Glomerular visceral epithelial cell (primary cell): Measurements from ENCODE around the gene FOXL1.
A peak's percentile ranks its signal among the peaks of the same experiment; 100 is the strongest.

Source experiments
- DNase-seq: peaks from one replicate; pipeline ENCODE4 v3.0.0-alpha.2; 2016; ENCODE audit errors: extremely low spot score

The FOXL1 gene

GRCh38 chr16:86604436-86605193 lies 26.3 kb downstream of the FOXL1 start:
- DNase-seq: no peak

GRCh38 chr16:86605950-86606349 lies 27.6 kb downstream of the FOXL1 start:
- no peak for DNase-seq

- DNase-seq: no peak
Observed at GRCh38 chr16:86608301-86608747, 30.0 kb downstream of the FOXL1 start.

GRCh38 chr16:86609115-86609514 lies 30.8 kb downstream of the FOXL1 start:
- DNase-seq: peak; percentile 88

DNA sequence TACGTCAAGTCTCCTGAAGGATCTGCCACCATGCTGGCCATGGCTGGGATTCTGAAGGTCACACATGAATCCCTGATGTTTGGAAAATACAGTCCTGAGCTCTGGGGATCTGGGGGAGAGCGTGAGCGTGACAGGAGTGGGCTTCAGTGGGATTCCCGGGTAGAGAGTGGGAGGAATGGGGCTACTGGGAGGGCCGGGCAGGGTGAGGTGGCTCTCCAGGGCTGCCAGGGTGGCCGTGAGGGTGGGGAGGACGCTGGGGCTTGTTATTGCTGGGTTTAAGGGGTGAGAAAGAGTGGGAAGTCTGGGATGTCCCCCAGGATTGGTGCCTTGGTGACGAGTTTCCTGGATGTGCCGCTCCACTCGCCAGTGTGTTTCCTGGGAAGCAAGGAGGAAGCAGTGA lies 31.3 kb downstream of the FOXL1 start:
- no peak for DNase-seq

- peak; percentile 20 for DNase-seq
Observed at GRCh38 chr16:86610779-86611524, 32.6 kb downstream of the FOXL1 start.

- no peak for DNase-seq
Observed at GRCh38 chr16:86611525-86611855, 33.1 kb downstream of the FOXL1 start.

- DNase-seq: no peak
Observed at GRCh38 chr16:86611941-86612340, 33.6 kb downstream of the FOXL1 start.

DNA sequence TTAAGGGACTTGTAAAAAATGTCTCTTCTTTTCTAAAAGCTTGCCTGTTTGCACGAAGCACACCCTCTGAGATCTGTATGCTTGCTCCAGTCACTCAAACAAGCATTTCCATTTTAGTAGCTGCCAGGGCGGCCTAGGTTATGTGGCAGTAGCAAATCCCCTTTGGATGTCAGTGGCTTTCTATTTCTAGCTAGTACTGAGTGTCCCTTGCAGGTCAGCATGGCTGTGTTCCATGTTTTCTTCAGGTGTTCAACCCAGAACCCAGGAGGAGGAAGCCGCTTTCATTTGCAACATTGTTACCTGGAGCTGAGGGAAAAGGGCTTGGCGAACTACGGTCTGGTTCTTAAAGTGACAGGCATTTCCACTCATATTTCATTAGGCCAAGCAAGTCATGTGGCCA lies 36.4 kb downstream of the FOXL1 start:
- DNase-seq: no peak

DNA sequence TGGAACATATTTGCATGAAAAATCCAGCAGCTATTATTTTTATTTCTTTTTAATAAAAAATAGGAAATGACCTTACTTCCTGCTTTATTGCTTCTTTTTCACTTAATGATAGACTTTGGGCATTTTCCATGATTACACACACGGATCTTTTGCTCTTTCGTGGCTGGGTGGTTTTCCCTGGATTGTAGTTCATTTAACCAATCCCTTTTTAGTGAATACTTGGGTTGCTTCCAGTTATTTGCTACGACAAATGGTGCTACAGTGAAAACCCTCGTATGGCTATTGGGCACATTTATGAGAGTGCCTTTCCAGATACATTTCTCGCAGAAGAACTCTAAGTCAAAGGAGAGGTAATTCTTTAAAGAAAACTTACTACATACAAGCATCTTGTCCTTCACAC lies 38.6 kb downstream of the FOXL1 start:
- DNase-seq: no peak

DNA sequence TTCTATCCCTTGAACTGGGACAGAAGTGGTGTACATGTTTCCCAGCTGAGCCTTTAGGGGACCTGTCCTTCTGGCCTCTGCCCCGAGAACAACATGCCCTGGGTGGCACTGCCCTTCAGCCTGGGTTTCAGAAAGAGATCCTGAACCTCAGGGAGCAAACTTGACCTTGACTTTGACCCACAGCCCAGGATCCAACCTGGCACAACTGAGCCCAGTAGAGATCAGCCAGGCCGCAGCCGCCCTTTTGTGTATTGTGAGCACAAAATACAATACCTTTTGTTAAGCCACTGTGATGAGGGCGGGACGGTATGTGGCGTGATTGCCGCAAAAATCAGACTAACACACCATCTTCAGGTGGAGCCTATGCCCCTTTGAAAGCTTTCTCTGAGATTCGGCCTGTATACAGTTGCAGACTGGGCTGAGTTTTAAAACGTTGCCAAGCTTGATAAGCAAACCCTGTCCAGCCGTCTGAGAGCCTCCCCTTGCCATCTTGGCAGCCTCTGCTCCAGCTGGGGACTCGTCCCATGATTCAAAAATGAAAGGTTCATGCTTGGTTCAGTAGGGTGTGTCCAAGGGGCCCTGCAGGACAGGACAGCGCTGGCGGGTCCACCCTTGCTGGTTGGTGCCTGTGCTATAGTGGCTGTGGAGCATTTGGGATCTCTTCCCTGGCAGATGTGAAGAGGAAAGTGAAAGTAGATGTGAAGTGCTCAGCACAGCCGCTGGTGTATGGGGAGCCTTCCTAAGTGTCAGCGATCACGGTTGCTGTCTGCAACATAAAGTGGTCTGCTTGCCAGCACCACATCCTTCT lies 40.3 kb downstream of the FOXL1 start:
- no peak for DNase-seq

DNA sequence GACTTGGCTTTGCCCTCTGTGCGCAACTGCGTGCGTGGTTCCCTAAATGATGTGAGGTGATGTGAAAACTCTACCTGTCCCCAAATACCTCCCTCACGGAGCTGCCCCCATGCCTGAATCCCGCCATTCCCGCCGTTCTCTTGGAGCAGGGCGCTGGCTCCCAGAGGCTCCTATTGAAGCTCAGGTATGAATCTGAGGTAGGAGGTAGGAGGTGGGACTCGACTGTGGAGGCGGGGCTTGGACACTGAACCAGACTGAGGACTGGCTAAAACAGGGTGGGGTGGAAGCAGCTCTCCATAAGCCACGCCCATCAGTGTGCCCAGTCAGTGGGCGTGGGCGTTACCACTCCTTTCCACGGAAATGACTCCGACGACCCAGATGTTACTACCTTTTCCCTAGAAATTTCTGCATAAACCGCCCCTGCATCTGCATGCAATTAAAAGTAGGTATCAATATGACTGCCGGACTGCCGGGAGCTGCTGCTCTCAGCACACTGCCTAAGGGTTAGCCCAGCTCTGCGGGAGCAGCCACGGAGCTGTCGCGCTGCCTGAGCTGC lies 41.0 kb downstream of the FOXL1 start:
- DNase-seq: no peak

DNA sequence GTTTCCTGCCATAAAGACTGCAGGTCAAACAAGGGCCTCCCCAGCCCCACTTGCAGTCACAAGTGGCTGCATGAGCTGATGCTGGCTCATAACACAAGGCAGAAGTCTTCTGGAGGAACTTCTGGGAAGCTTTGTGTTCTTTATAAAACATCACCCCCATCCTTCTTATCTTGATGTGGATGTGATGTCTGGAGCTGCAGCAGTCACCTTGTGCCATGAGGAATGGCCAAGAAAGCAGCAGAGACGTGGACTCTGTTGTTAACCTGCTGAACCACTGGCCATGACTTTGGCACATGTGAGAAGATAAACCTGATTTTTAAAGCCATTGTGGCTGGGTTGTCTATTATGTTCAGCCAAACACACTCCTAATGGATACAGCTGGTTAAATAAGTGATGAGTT lies 41.8 kb downstream of the FOXL1 start:
- DNase-seq: no peak

GRCh38 chr16:86621966-86622365 lies 43.6 kb downstream of the FOXL1 start:
- DNase-seq: no peak

DNA sequence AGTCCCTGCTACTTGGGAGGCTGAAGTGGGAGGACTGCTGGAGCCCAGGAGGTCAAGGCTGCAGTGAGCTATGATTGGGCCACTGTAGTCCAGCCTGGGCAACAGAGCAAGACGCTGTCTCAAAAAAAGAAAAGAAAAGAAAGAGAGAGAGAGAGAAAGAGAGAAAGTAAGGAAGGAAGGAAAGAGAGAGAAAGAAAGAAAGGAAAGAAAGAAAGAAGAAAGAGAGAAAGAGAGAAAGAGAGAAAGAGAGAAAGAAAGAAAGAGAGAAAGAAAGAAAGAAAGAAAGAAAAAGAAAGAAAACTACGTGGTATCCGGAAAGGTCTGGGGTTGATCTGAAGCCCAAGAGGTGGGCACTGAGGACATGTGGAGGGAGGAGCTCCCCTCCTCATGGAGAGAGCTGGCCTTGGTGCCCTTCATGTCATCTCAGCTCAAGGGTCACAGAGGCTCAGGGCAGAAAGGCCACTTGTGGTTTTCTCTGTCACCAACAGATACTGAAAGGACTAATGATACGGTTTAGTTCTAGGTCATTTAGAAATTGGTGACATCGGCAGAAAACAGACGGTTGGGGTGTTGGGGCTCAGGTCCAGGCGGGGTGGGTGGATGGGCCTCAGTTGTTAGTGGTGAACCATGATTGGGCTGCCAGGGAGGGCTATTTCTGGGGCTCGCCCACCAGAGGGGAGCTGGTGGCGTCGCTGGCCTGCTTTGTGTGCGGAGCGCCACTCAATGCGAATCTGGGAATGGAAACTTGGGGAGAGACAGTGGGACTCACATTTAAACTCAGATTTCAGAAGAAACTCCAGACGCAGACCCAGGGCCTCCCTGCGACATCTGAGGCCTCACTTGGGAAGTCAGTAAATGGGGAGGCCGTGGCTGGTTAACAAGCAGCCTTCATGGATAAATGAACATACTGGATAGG lies 44.6 kb downstream of the FOXL1 start:
- DNase-seq: no peak

DNA sequence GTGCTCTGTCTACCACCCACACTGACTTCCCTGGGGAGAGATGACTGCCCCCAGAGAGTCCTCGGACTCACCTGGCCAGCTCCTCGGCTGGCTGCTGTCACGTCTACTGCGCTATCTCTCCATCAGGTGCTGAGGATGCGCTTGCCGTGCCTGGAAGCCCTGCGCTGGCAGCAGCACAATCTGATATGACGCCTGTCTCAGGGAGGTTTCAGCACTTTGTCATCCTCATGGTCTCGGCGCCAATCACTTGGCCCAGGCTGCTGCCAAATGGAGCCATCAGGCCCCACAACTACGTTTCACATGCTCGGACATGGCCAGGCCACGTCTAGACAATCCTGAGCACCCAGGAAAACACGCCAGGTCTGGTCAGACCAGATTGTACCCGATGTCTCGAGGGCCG lies 46.7 kb downstream of the FOXL1 start:
- no peak for DNase-seq

GRCh38 chr16:86625821-86626220 lies 47.5 kb downstream of the FOXL1 start:
- DNase-seq: no peak

- DNase-seq: no peak
Observed at GRCh38 chr16:86626284-86626683, 47.9 kb downstream of the FOXL1 start.

DNA sequence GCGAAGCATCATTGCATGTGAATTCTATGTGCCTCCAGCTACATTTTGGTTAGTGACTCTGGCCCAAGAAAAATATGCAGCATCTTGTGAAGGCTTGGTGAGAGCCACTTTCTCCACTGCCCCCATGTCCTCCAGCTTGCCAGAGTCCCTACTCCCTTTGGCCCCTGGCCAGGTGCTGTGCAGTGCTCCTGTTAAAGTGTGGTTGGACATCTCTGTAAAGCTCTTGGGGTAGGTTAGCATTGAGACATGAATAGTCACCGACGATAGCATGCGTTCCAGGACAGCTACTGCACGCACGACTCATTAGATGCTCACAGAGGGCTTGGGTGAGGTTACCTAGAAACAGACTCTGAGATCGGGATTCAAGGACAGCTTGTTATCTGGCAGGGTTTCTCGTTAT lies 48.6 kb downstream of the FOXL1 start:
- DNase-seq: no peak

DNA sequence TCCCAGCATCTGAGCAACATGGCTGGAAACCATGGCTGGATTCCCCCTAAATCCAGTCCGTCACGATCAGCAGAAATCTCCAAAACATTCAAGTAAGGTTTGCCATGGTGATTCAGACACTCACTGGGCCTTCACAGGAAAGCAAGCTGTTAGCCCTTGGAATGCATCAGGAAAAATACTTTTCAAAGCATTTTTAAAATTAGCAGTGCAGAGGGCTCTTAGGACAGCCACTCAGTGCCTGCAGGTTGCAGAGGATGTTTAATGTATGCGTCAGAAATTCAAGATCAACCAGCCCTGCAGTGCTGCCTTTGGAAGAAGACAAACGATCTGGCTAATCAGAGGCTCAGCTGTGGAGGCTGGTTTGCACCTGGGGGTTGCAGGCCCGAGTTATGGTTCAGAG lies 50.3 kb downstream of the FOXL1 start:
- no peak for DNase-seq

DNA sequence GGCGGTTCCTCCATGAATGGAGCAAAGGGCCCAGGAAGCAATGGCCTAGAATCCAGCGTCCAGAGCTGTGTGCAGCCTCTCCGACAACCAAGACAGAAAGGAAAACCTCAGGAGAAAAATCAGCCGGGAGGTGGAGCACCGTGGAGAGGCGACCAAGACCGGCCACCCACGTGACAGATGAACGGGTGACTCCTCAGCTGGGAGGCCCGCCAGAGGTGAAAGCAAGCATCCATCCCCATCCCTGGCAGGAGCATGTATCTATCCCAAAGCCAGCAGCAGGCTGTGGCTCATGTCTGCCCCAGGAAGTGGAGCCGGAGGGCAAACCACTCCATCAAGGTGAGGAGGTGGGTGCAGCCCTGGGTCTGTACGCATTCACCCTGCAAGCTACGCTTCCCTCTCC lies 52.1 kb downstream of the FOXL1 start:
- no peak for DNase-seq
